ENCODE results near the gene LHB. TPM values are rescaled to one million over a fixed set of nuclear protein-coding genes. Genes with fewer than 3 reads are reported as not detected.

The LHB gene
- total and polyA plus RNA-seq, 2 donors (not counting 3 experiments of a cell fraction or from before 2014, with no cell fraction given) = 1.3 TPM; not detected in 1

- intact Hi-C loops (cut with micrococcal nuclease) (no loop called here), dilution Hi-C loops (cut with MboI; ENCODE audit: extremely low pct_ligation_motif_present, low sequenced_read_pairs) (no loop called here)
- H3K27me3 ChIP-seq (ENCODE audit: control insufficient read depth in 2 of 2, insufficient read depth in 2 of 2, low read length in 2 of 2) = peaks cover 30 to 38% of the 10 kb centered on the region in 2 experiments
- H3K79me2 ChIP-seq (ENCODE audit: control insufficient read depth, insufficient read depth, low read length) = no peaks in the 10 kb centered on the region
- FAIRE-seq = no peak
- POLR2A ChIA-PET = no interaction called here
- H3K9ac ChIP-seq (replicated peaks; ENCODE audit: extremely low read depth, insufficient read depth, low read length) = no peak overlapping the region
- no peak overlapping the region for H3K4me3 ChIP-seq (replicated peaks in 1 of 3; ENCODE audit: insufficient read depth in 1 of 3, low read depth in 1 of 3, low read length in 3 of 3)
- no peak for TF ChIP-seq MAX (IDR thresholded peaks at IDR 0.05; ENCODE audit: insufficient read depth, insufficient read length)
- TF ChIP-seq EZH2 (IDR thresholded peaks at IDR 0.05; ENCODE audit: borderline replicate concordance, low read depth, low read length, severe bottlenecking) = no peak
- CTCF ChIA-PET = interaction anchor here (0.6 to 1.9 kb wide), 3 partner anchors 10 to 64 kb away, joined by 3 to 6 read pairs (median 5); no protein-coding TSS in a partner anchor
- H2AFZ ChIP-seq (ENCODE audit: low read depth, low read length) = no peak overlapping the region
- BruUV-seq (replicated peaks) = no TSS peak
- H3K4me1 ChIP-seq (ENCODE audit: control insufficient read depth, extremely low read depth, insufficient read depth, low read length) = no peaks in the 10 kb centered on the region
- no peaks in the 10 kb centered on the region for H3K36me3 ChIP-seq (ENCODE audit: control insufficient read depth in 2 of 2, extremely low read depth in 1 of 2, insufficient read depth in 2 of 2, low read length in 2 of 2)
- no peak overlapping the region for H3K4me2 ChIP-seq (ENCODE audit: insufficient read depth, low read length)
- no peaks in the 10 kb centered on the region for H4K20me1 ChIP-seq (replicated peaks; ENCODE audit: control insufficient read depth, extremely low read depth, insufficient read depth, low read length)
- H3K27ac ChIP-seq (ENCODE audit: insufficient read depth, low read depth, low read length) = no peak overlapping the region
- no peak for DNase-seq (ENCODE audit: low read depth, low spot score)
- H3K9me3 ChIP-seq (replicated peaks; ENCODE audit: control insufficient read depth, insufficient read depth, low read length) = no peaks in the 10 kb centered on the region
- H3K9me1 ChIP-seq (replicated peaks; ENCODE audit: control insufficient read depth, extremely low read depth, insufficient read depth, low read length) = no peaks in the 10 kb centered on the region
Measured at GRCh38 chr19:49064029-49064629, 47.2 kb upstream of the LHB start.

GRCh38 chr19:49061445-49061844 lies 44.6 kb upstream of the LHB start:
- no TSS peak for BruUV-seq (replicated peaks)
- FAIRE-seq (no peak), DNase-seq (ENCODE audit: low read depth, low spot score) (no peak)
- Histone ChIP-seq H4K20me1 (replicated peaks; ENCODE audit: control insufficient read depth, extremely low read depth, insufficient read depth, low read length) (no peaks in the 10 kb centered on the region), H3K36me3 (ENCODE audit: control insufficient read depth in 2 of 2, extremely low read depth in 1 of 2, insufficient read depth in 2 of 2, low read length in 2 of 2) (no peaks in the 10 kb centered on the region), H2AFZ (ENCODE audit: low read depth, low read length) (no peak overlapping the region), H3K9me1 (replicated peaks; ENCODE audit: control insufficient read depth, extremely low read depth, insufficient read depth, low read length) (no peaks in the 10 kb centered on the region), H3K4me3 (replicated peaks in 1 of 3; ENCODE audit: insufficient read depth in 1 of 3, low read depth in 1 of 3, low read length in 3 of 3) (no peak overlapping the region), H3K27me3 (ENCODE audit: control insufficient read depth in 2 of 2, insufficient read depth in 2 of 2, low read length in 2 of 2) (peaks cover 20 to 21% of the 10 kb centered on the region in 2 experiments), H3K4me2 (ENCODE audit: insufficient read depth, low read length) (no peak overlapping the region), H3K27ac (ENCODE audit: insufficient read depth, low read depth, low read length) (no peak overlapping the region), H3K4me1 (ENCODE audit: control insufficient read depth, extremely low read depth, insufficient read depth, low read length) (peaks cover 8% of the 10 kb centered on the region), H3K9me3 (replicated peaks; ENCODE audit: control insufficient read depth, insufficient read depth, low read length) (no peaks in the 10 kb centered on the region), H3K9ac (replicated peaks; ENCODE audit: extremely low read depth, insufficient read depth, low read length) (no peak overlapping the region), H3K79me2 (ENCODE audit: control insufficient read depth, insufficient read depth, low read length) (no peaks in the 10 kb centered on the region)
- CTCF ChIA-PET = interaction anchor here (0.6 kb wide), 1 partner anchor 61 kb away, joined by 4 read pairs; no protein-coding TSS in a partner anchor
- POLR2A ChIA-PET = no interaction called here
- dilution Hi-C loops (cut with MboI; ENCODE audit: extremely low pct_ligation_motif_present, low sequenced_read_pairs) = no loop called here
- intact Hi-C loops (cut with micrococcal nuclease) = no loop called here
- TF ChIP-seq FOS (IDR thresholded peaks at IDR 0.05; ENCODE audit: borderline replicate concordance, insufficient read depth, low read length) (no peak), MYC (IDR thresholded peaks at IDR 0.05; ENCODE audit: low read depth, low read length) (no peak), POLR2A (IDR thresholded peaks at IDR 0.05; ENCODE audit: low read depth, low read length) (no peak), GATA2 (IDR thresholded peaks at IDR 0.05; ENCODE audit: insufficient read depth, insufficient read length, low read depth, low read length) (no peak), POLR2AphosphoS5 (IDR thresholded peaks at IDR 0.05; ENCODE audit: insufficient read depth, low read depth, low read length) (no peak), CTCF (IDR thresholded peaks at IDR 0.05; ENCODE audit: extremely low read depth in 1 of 2, insufficient read depth in 1 of 2, low read depth in 1 of 2, low read length in 2 of 2) (no peak), MAX (IDR thresholded peaks at IDR 0.05; ENCODE audit: insufficient read depth, insufficient read length) (no peak), EZH2 (IDR thresholded peaks at IDR 0.05; ENCODE audit: borderline replicate concordance, low read depth, low read length, severe bottlenecking) (no peak), JUN (IDR thresholded peaks at IDR 0.05; ENCODE audit: borderline replicate concordance, insufficient read depth, insufficient read length, low read depth) (no peak)
